GM19043 (cell line): ENCODE data around the gene TAGAP.

ENCODE experiments used
- ATAC-seq: cut with Tn5 transposase; IDR thresholded peaks from one replicate; pipeline ENCODE4 v1.9.1; 2021; ENCODE audit warnings: low read depth; ENCODE audit not compliant: unreplicated experiment

TAGAP gene

DNA sequence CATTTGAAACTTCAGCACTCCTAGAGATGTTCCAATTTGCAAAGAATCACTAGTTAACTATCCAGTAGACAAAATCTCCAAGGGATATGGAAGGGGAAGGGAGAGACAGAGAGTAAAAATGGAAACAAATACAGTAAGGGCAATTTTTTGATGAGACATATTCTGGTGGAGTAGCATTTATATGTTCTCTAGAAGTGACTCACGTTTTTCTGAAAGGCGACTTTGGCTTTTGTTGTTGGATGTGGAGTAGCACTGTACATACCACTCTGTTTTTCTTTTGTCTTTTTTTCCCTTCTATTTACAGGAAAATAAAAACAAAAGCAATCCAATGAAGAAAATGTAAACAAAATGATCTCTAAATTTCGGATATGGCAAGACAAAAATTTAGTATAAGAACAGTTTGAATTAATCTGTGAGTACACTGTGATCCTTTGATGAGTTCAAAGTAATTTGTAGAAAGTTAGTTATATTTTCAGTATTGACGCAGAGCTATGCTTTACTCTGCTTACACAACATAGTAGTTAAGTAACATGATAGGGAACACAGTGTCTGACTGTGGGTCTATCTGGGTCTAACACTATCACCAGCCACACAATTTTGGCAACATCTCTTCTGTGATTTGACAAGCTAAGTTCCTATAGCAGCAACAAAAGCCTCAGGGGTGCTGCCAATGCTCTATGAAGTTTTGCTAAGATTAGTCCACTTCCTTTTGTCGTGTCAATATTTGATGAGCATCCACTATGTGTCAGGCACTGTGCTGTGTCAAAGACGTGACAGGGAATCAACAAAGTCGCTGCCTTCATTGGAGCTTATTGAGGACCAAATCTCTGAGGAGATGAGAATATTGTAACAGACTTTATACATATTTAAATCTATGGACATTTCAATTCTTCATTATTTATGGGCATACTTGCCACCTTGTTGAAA lies 27.3 kb upstream of the TAGAP start:
- no peak for ATAC-seq

DNA sequence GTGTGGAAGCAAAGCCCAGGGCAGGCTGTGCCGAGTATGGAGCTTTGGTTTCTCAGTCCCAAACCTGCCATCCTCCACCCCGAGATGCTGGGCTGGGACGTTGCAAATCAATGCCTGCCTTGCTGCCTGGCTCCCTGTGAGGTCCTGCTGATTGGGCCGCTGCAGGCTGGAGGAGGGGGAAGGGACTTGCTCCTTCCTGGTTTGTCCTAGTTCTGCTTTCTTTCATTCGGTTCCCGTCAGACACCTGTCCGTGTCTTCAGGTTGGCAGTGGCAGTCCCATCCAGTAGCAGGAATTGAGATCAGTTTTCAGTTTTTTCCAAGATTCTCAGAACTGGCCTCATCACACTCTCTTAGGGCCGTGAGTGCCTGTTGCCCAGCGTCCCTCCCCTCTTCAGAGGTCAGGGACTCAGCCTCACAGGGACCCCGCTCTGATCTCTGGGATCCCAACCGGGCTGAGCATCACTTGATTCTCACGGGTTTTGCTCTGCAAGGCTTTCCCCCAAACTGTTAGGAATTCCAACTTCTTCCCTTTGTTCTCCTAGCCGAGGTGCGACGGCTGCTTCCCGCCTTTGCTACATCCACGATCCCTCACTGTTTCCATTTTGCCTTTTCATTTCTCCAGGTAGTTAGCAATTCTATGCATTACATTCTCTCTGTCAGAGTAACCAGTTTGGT lies 24.2 kb upstream of the TAGAP start:
- no peak for ATAC-seq

DNA sequence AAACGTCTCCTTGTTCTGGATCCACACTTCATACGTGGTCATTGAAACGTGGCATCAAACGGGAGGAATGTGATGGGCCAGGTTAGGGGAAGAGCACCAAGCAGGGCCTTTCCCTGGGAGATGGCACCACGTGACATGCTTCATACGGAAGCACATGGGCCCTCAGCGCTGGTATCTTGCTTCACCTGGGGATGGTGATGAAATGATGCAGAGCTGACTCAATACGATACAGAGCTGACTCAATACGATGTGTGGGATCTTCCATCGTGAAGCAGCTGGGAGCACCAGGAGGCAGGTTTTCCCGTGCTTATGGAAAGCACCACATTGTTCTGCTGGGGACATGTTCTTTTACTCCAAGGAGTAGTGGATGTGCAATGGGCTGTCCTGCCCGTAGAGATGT lies 22.5 kb upstream of the TAGAP start:
- ATAC-seq: no peak

DNA sequence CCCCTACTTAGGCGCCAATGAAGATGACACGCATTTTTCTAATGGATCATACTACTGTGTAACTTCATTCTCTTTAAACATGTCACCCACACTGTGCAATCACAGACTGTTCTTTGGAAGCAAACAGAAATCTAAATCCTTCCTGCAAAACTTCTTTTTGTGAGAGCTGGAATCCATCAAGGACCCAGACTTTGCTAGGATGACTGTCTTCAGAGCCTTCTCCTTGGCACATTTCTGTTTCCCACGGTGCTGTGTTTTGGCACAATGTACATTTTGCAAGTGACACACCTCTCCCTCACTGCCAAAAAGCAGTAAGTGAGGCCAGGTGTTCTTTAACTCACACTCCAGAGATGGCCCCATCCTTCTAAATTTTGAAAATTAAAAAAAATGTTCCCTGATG lies 21.7 kb upstream of the TAGAP start:
- no peak for ATAC-seq

DNA sequence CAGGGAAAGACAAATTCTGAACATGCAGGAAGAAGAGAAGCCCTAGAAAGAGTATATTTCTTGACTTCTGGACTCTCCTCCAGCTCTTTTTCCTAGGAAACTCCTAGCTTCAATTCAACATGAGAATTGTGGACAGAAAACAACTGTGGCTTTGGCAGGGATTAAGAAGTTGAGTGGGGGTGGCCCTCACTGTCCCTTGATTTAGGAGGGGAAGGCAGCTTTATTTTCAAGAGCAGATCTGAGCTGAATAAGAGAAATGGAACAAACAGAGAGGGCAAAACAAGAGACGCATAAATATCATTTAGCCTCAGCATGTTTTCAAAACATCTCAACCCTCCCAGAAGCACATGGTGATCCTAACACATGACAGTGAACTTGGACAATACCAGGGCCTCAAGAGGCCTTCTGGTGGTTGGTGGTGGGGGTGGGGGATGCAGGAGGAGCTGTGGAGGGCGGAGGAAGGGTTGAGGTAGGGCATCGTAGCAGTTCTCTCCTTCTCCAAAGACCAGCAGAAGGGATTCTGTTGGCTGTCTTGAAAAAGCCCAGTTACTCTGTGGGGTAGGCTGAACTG lies 21.1 kb upstream of the TAGAP start:
- ATAC-seq: no peak

DNA sequence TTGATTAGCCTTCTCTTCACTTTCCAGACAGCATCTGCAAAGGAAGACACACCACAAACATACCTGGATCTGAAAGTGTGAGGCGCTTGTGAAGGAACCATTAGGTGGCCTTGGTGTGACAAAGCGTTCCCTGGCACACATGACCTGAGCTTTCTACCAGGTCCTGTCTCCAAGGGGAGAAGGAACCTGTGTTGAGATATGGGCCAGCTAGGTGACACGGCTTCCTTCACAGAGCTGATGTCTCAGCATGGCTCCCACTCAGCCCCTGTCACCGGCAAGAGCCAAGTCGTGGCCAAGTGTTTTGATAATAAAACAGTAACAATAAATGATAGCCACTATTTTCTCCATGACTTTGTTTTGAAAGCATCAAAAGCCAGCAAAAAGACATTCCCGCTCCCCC lies 20.3 kb upstream of the TAGAP start:
- ATAC-seq: no peak

DNA sequence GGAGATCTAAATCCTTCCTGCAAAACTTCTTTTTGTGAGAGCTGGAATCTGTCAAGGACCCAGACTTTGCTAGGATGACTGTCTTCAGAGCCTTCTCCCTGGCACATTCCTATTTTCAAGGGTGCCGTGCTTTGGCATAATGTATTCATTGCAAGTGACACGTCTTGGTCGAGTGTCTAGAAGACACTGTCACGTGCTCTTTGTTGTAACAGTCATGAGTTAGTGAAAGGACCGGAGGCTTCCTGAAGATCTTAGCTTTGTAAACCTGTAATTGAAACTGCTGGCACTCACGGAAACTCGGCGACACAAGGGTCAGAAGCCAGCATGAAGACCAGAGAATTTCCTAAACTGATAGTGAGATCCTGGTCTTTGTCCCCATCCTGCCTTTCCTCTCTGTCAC lies 19.7 kb upstream of the TAGAP start:
- no peak for ATAC-seq

DNA sequence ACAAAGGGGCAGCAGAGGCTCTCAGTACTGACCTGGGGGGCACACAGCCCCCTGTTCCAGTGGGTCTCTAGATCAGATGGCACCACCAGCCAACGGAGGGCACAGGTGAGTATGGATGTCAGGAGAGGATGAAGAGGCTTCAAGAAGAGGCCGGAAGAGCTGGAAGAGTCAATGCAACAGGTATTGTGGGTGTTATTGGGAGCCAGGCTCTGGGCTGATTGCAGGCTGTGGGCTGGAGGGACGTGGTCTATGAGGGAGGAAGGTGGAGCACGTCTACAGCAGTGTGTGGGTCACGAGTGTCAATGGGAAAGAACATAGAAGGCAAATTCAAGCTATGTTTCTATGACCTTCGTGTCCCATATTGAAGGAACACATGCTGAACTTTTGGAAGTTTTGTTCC lies 18.8 kb upstream of the TAGAP start:
- ATAC-seq: no peak

DNA sequence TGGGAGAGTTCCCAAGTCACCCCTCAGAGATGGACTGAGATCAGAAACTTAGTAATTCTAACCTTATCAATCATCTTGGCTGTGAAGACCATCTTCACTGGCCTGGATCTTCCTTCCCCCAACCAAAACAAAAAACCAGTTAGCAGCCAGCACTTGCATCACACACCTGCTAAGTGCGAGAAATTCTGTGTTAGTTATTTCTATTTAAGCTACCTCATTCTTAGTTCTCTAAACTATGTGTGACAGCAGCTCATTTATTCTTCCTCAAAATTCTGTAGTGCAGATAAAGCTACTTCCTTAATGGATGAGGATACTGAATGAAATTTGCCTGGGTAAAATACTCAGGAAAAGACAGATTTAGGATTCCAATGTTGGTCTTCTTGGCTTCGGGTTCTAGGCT lies 18.2 kb upstream of the TAGAP start:
- ATAC-seq: no peak

DNA sequence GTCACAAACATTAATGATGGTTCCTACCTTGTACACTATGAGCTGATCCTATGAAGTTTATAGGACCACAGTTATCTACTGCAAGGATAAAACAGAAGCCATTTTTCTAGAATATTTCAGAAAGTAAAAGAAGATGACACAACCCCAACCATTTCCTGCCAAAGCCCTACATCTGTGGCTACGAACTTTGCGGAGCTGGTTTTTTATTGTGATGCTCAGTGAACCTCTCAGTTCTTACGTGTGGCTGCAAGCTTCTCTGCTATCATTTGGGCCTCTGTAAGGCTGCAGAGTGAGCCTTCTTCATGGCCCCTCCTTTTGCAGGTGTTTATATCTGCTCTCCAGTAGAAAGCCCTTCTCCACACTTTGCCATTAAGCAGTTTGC lies 17.8 kb upstream of the TAGAP start:
- peak; percentile 57 for ATAC-seq

DNA sequence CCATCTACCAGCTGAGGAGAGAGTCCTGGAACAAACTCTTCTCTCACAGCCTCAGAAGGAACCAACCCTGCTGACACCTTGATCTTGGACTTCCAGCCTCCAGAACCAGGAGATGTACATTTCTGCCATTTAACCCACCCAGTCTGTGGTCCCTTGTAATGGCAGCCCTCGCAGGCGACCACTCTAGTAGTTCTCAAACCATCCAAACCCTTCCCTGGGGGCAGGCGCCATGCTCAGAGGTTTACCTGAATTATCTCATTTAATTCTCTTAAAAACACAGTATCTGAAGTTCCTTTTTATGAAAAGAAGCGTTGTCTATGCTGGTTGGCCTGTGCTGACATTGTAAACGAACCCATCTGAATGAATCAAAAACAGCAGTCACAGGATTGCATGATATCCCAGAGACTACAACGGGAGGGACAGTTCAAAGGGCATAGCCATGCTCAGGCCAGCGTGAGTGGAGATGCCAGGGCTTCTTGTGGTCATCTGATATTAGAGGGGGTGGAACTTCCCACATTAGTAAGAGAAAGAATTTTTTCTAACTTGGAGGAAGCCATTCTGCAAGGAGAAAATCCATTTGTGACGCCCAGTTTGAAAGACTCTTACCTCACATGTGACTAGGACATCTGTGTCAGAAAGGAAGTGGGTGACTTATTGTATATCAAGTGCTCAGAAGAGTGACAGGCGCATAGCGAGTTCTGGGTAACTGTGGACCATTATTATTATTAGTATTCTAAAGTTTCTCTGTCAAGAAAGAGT lies 17.2 kb upstream of the TAGAP start:
- ATAC-seq: peak; percentile 57

DNA sequence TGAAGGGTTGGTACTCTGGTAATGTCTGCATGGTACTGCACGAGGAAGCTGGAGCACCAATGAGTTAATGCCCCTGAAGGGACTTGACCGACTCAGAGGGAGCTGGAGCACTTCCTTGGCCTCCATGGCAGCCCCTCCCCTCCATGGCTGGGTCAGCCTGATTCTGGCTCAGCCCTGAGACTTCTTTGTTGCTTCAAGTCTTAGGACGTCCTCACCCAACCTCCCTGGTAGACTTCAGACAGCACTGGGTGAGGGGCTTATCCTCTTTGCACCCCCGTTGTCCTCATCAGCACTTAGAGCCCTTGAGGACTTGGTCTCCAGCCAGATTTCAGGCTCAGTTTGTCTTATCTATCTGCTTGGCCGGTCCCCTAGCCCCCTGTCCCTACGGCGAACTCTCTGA lies 16.4 kb upstream of the TAGAP start:
- no peak for ATAC-seq

DNA sequence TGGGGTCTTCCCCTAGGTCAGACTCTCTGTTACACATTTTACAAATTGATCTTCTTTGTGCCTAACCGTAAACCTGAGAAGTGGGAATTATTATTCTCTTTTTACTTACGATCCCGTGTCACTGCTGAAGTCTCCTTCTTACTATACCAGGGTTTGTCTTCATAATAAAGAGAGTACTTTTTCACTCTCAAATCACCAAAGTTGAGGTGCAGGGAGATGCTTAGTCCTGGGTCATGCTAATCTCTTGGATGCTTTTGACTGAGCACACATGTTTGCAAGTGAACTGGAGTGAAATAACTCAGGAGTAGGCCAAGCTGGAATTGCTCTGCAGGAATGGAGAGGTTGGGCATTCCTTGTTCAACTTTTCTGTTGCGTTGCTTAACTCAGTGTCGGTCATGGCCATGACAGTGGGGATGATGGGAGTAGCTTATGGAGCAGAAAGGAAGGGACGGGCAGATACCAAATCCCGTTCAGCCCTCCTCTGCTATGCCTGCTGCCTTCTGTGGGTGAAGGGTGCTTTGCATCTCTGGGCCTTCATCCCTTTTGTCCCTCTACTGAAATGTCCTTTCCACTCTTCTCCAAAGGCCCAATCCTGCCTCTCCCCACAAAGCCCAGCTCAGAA lies 15.2 kb upstream of the TAGAP start:
- ATAC-seq: no peak

DNA sequence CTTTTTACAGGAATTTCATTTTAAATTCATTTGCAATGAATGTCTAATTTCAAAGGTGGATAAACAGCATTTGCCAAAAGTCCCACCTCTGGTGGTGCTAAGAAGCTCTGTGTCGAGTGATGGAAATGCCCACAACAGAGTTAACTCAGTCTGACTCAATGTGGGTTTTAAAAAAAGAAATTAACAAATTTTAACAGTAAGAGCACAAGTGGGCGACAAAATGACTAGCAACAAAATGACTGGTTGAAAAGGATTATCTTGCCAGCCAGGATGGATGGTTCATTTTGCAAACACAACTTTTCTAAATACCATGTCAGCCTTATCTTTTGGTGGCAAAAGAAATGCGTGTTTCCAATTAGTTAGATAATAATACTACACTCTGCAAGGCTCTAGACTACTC lies 14.3 kb upstream of the TAGAP start:
- ATAC-seq: no peak

DNA sequence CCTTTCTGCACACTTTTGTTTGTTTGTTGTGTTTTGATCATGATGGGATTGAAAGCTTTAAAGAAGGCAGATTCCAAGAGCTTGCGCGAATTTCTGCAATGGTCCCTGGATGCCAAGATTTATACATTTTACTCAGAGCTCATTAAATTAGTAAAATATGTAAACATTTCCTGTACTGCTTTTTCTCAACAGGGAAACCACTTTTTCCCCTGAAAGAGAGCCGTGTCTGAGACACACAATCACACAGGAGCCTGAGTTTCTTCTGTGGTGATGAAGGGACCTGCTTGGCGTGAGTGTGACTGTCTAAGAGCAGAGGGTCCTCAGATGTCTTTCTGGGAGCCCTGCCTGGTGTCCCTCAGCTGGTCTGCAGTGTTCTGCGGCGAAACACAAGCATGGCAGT lies 12.1 kb upstream of the TAGAP start:
- ATAC-seq: no peak

DNA sequence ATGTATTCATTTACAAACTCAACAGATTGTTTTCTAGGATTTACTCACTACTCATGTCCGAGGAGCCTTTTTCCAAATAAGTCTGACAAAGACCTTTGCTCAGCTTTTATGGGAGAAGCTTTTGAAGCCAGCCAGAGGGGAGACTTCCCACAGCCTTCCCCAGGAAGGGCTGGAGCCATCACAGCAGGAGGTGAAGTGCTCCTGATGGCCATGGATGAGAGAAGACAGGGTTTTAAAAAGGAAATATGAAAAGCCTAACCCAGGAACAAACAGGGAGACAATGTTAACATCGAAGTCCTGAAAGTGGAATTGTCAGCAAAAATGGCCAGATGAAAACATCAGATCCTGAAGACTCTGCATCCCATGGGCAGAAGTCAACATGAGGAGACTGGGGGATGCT lies 11.6 kb upstream of the TAGAP start:
- ATAC-seq: no peak

DNA sequence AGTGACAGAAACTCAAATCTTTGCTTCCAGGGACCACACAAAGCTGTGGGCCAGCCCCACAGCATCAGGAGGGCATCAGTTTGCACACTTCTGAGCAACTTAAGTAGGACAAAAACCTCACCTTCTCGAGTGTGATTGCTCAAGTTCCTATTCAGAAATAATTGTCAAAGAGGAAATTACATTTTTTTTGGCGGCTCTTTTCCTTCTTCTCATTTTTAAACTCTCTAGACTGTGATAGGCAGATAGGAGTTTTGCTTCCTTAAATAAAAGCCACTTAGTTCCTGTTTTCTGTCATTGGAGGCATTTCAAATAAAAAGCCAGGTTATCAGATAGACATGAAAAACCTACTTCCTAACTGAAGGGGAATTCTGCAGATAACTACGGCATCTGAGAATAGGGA lies 11.2 kb upstream of the TAGAP start:
- ATAC-seq: no peak

DNA sequence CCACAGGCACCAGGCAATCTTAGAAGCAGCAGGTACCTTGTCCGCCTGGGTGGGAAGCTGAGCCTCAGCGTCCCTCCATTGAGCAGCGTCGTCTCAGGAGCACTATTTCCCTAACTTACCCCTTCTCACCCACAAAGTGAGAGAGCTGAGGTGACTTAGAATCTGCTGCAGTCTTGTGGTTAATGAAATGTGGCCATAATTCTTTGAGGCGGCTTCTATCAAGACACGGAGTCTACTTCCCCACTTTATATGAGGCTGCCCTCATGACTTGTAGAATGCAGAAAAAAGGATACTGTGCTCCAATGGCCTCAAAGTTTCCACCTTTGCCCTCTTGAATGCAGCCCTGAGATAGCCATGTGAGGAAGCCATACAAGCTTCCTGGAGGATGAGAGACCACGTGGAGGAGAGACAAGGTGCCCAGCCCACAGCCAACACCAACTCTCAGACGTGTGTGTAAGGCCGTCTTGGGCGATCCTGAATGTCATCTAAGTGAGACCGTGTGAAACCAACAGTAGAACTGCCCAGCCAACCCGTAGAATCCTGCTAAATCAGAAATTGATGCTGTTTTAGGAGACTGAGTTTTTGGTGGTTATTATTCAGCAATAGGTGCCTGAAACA lies 9.1 kb upstream of the TAGAP start:
- ATAC-seq: no peak

DNA sequence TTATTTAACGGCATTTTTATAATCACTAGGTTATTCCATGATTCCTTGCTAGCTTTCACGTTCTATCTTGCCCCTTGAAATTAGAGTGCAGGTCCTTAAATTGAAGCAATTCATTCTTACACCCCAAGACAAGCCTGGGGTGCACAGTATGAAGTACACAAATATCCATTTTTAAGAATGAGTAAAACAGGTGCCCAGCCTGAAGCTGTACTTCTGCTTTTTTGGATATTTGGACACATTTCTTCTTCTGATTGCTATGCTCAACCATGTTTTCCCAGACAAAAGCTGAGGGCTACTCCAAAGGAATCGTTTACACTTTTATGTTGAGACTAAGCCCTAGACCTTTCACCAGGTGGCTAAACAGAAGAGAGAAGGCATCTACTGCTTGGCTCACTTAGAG lies 7.9 kb upstream of the TAGAP start:
- no peak for ATAC-seq
